ENCODE results near the gene NPM1.

NPM1 gene

GRCh38 chr5:171351536-171352073 is 36.0 kb upstream of the NPM1 start (continued):
- no peak for TF ChIP-seq ZNF280D (tag by site-specific recombination; IDR thresholded peaks at IDR 0.05)
- TF ChIP-seq, protein P1, sequence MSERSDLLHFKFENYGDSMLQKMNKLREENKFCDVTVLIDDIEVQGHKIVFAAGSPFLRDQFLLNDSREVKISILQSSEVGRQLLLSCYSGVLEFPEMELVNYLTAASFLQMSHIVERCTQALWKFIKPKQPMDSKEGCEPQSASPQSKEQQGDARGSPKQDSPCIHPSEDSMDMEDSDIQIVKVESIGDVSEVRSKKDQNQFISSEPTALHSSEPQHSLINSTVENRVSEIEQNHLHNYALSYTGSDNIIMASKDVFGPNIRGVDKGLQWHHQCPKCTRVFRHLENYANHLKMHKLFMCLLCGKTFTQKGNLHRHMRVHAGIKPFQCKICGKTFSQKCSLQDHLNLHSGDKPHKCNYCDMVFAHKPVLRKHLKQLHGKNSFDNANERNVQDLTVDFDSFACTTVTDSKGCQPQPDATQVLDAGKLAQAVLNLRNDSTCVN (tag by site-specific recombination; optimal IDR thresholded peaks at IDR 0.05) = no peak
- TF ChIP-seq ZNF624 (tag by site-specific recombination; IDR thresholded peaks at IDR 0.05) = no peak
- no peak for TF ChIP-seq ZNF623 (tag by site-specific recombination; IDR thresholded peaks at IDR 0.05)
- TF ChIP-seq, protein P2, sequence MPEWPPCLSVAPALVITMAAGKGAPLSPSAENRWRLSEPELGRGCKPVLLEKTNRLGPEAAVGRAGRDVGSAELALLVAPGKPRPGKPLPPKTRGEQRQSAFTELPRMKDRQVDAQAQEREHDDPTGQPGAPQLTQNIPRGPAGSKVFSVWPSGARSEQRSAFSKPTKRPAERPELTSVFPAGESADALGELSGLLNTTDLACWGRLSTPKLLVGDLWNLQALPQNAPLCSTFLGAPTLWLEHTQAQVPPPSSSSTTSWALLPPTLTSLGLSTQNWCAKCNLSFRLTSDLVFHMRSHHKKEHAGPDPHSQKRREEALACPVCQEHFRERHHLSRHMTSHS (tag by site-specific recombination; IDR thresholded peaks at IDR 0.05) = no peak
- no peak for TF ChIP-seq ZNF16 (tag by site-specific recombination; IDR thresholded peaks at IDR 0.05; ENCODE audit: low read depth)

GRCh38 chr5:171355302-171355724 is 32.3 kb upstream of the NPM1 start:
- POLR2A ChIA-PET = no interaction called here
- CTCF ChIA-PET = no interaction called here

More at GRCh38 chr5:171355302-171355724, 32.3 kb upstream of the NPM1 start:
- H3K27ac ChIP-seq (ENCODE audit: extremely low read depth, low read depth, low read length) = no peak overlapping the region
- no peak overlapping the region for H3K4me3 ChIP-seq (ENCODE audit: low read depth, low read length)
- no peaks in the 10 kb centered on the region for H3K36me3 ChIP-seq (ENCODE audit: control insufficient read depth in 2 of 2, insufficient read depth in 1 of 2, low read length in 2 of 2)
- H3K9me3 ChIP-seq (ENCODE audit: control insufficient read depth, insufficient read depth, low read depth, low read length) = no peaks in the 10 kb centered on the region
- TF ChIP-seq ZNF362 (tag by site-specific recombination; IDR thresholded peaks at IDR 0.05) (no peak), ZXDB (tag by site-specific recombination; IDR thresholded peaks at IDR 0.05) (no peak), ZNF239 (tag by site-specific recombination; IDR thresholded peaks at IDR 0.05) (no peak), ZNF223 (tag by site-specific recombination; IDR thresholded peaks at IDR 0.05) (no peak), ZNF449 (tag by site-specific recombination; IDR thresholded peaks at IDR 0.05) (no peak), ZNF580 (tag by site-specific recombination; IDR thresholded peaks at IDR 0.05) (no peak), ZNF184 (tag by site-specific recombination; IDR thresholded peaks at IDR 0.05) (no peak), ZIC2 (tag by site-specific recombination; IDR thresholded peaks at IDR 0.05) (no peak), ZNF280D (tag by site-specific recombination; IDR thresholded peaks at IDR 0.05) (no peak), ZNF558 (tag by site-specific recombination; IDR thresholded peaks at IDR 0.05) (no peak), ZNF155 (tag by site-specific recombination; IDR thresholded peaks at IDR 0.05) (no peak), ZSCAN16 (tag by site-specific recombination; IDR thresholded peaks at IDR 0.05) (no peak), ZNF132 (tag by site-specific recombination; IDR thresholded peaks at IDR 0.05; ENCODE audit: borderline replicate concordance) (no peak), ZNF350 (tag by site-specific recombination; IDR thresholded peaks at IDR 0.05) (no peak), ZSCAN5A (tag by site-specific recombination; IDR thresholded peaks at IDR 0.05) (no peak), ZNF157 (tag by site-specific recombination; IDR thresholded peaks at IDR 0.05) (no peak), ZFP41 (tag by site-specific recombination; IDR thresholded peaks at IDR 0.05; ENCODE audit: borderline replicate concordance) (no peak)
- TF ChIP-seq, protein P1 (tag by site-specific recombination; optimal IDR thresholded peaks at IDR 0.05) = no peak
- no peaks in the 10 kb centered on the region for H3K4me1 ChIP-seq (ENCODE audit: control insufficient read depth, insufficient read depth, low read length)
